HepG2 (cell line): ENCODE data around the gene HNRNPAB. TPM values are rescaled to one million over a fixed set of nuclear protein-coding genes. Genes with fewer than 3 reads are reported as not detected.

Experiments used
- ATAC-seq: fragments of 200-7000 bp; cut with Tn5 transposase; 3 replicates; pipeline ENCODE4 v1.9.1; 2020; ENCODE audit warnings: mild to moderate bottlenecking, moderate library complexity
- BruUV-seq: library from RNA; stranded (reverse); fragments of 400-500 nt; replicated peaks from 2 replicates; lab custom pipeline; 2021; lab: Mats Ljungman, UMichigan
- CTCF ChIA-PET: fragments of 300-600 bp; formaldehyde crosslinking; extraction: SDS; loops from one replicate; lab custom pipeline; 2021; ENCODE audit warnings: low total read pairs, inconsistent platforms, low intra/inter-chr PET ratio; lab: Yijun Ruan, JAX
- POLR2A ChIA-PET: fragments of 350-600 bp; sonication (Branson Sonifier 250); formaldehyde crosslinking; loops from one replicate; lab custom pipeline; 2020; ENCODE audit warnings: antibody characterized with exemption, inconsistent platforms; lab: Yijun Ruan, JAX
- DNase-seq: peaks from one replicate; pipeline ENCODE4 v3.0.0-alpha.2; 2015; ENCODE audit warnings: low spot score
- FAIRE-seq: peaks from 3 replicates; lab custom pipeline; 2011; peaks lifted over from hg19 to GRCh38; lab: Jason Lieb, UNC
- H2AFZ ChIP-seq: one replicate; pipeline ENCODE4 v1.6.1; 2011; ENCODE audit warnings: low read length, inconsistent platforms
- H3K27ac ChIP-seq: fragments of 300-600 bp; 3 replicates; pipeline ENCODE4 v1.8.0; 2011; ENCODE audit warnings: mixed run types, mild to moderate bottlenecking, mixed read lengths, low read length, inconsistent platforms; ENCODE audit not compliant: insufficient read depth; ENCODE audit errors: extremely low read length
- H3K27me3 ChIP-seq, 2 experiments: fragments of 200-600 bp in 1 of 2; 2 replicates in 1 of 2; 3 replicates in 1 of 2; pipeline versions ENCODE4 v1.6.0 to v1.8.0; 2011; ENCODE audit warnings: low read length in 2 of 2, mild to moderate bottlenecking in 2 of 2, moderate library complexity in 2 of 2, inconsistent platforms in 1 of 2; ENCODE audit not compliant: insufficient read depth in 2 of 2, control insufficient read depth in 1 of 2
- H3K36me3 ChIP-seq, 2 experiments: fragments of 200-600 bp in 1 of 2; replicated peaks in 1 of 2; 2 replicates in 1 of 2; 3 replicates in 1 of 2; pipeline versions ENCODE4 v1.5.1 to v1.8.0; 2011; ENCODE audit warnings: low read length in 2 of 2, inconsistent platforms in 1 of 2; ENCODE audit not compliant: insufficient read depth in 2 of 2, control insufficient read depth in 1 of 2
- H3K4me1 ChIP-seq: 2 replicates; pipeline ENCODE4 v1.5.1; 2012; ENCODE audit warnings: low read length, inconsistent platforms; ENCODE audit not compliant: insufficient read depth
- H3K4me2 ChIP-seq: 2 replicates; pipeline ENCODE4 v1.6.0; 2011; ENCODE audit warnings: low read depth, low read length, inconsistent platforms
- H3K4me3 ChIP-seq, 3 experiments: fragments of 200-600 bp in 1 of 3; sonication (generic), shearing (Covaris generic) in 1 of 3; replicated peaks in 1 of 3; 2 replicates each; pipeline ENCODE4 v1.5.1; 2011 to 2016; ENCODE audit warnings: low read length in 3 of 3, inconsistent platforms in 2 of 3, low read depth in 2 of 3, mild to moderate bottlenecking in 2 of 3, control low read depth in 1 of 3, mixed read lengths in 1 of 3; ENCODE audit not compliant: insufficient read depth in 1 of 3
- H3K79me2 ChIP-seq: one replicate; pipeline ENCODE4 v1.6.1; 2011; ENCODE audit warnings: low read length, inconsistent platforms; ENCODE audit not compliant: insufficient read depth
- H3K9ac ChIP-seq: 2 replicates; pipeline ENCODE4 v1.6.0; 2011; ENCODE audit warnings: mild to moderate bottlenecking, low read depth, low read length, inconsistent platforms; ENCODE audit not compliant: insufficient read depth
- H3K9me3 ChIP-seq: 2 replicates; pipeline ENCODE4 v1.5.1; 2012; ENCODE audit warnings: mild to moderate bottlenecking, low read length
- H4K20me1 ChIP-seq: 2 replicates; pipeline ENCODE4 v1.6.0; 2011; ENCODE audit warnings: inconsistent platforms, mild to moderate bottlenecking, low read length, moderate library complexity; ENCODE audit not compliant: insufficient read depth
- HMGXB3 ChIP-seq: sonication (generic); formaldehyde crosslinking; IDR thresholded peaks from 2 replicates; pipeline ENCODE4 v1.4.0; 2020; ENCODE audit warnings: missing genetic modification reagents, borderline replicate concordance
- RARA ChIP-seq: IDR thresholded peaks from 2 replicates; pipeline ENCODE4 v1.6.1; 2016; ENCODE audit warnings: missing genetic modification reagents, missing compliant biosample characterization
- TFAP4 ChIP-seq: sonication (generic); IDR thresholded peaks from 2 replicates; pipeline ENCODE4 v1.6.1; 2016; ENCODE audit warnings: low read depth, borderline replicate concordance
- WGBS: methylation state at CpG from one replicate; pipeline ENCODE4 v1.1.6; 2017; ENCODE audit warnings: low lambda C conversion rate; 5-methylcytosine and 5-hydroxymethylcytosine counted together
- in situ Hi-C: cut with HindIII; loops from 2 replicates; pipeline ENCODE4 v1.10.0; 2017; ENCODE audit warnings: low pct_unique_long_range_greater_than_20kb; ENCODE audit not compliant: extremely low pct_ligation_motif_present
- intact Hi-C: fragments of 100-400 bp; cut with micrococcal nuclease; formaldehyde crosslinking; loops from one replicate; pipeline ENCODE4 v1.10.0; 2022; ENCODE audit not compliant: unreplicated experiment
- polyA plus RNA-seq, 8 experiments: library from polyadenylated mRNA; depleted of rRNA in 3 of 8; stranded (reverse) in 7 of 8; unstranded in 1 of 8; fragments of >200 nt; fragmentation: Illumina TruSeq in 4 of 8; extraction: Trizol in 4 of 8; gene quantifications; 2 replicates each; pipeline versions ENCODE4 v1.2.1 to v1.2.3, GENCODE V29; 2011 to 2016; ENCODE audit warnings: low read depth in 4 of 8, missing spikeins in 1 of 8, mixed read lengths in 1 of 8; ENCODE audit not compliant: insufficient read depth in 1 of 8
- total RNA-seq, 5 experiments: library from RNA; depleted of rRNA; stranded (reverse); fragments of >200 nt; fragmentation: Illumina TruSeq; extraction: Trizol; gene quantifications; 2 replicates each; pipeline ENCODE4 v1.2.3, GENCODE V29; 2016; ENCODE audit warnings: low read depth in 1 of 5

HNRNPAB gene
- total and polyA plus RNA-seq, 2 of the 13 experiments (the other 11 are each of a cell fraction or from before 2014, with no cell fraction given), result 62.6 to 111 TPM

GRCh38 chr5:178201927-178202235, 2.5 kb upstream of the HNRNPAB start:
- no peak overlapping the region for H3K9ac ChIP-seq
- H2AFZ ChIP-seq, result no peak overlapping the region
- in situ Hi-C loops, result no loop called here
- peaks cover 0 to 9% of the 10 kb centered on the region in 2 experiments; a peak in 2 of 5 replicates for H3K36me3 ChIP-seq
- H3K9me3 ChIP-seq, result no peaks in the 10 kb centered on the region
- CTCF ChIA-PET, result no interaction called here
- H3K27me3 ChIP-seq, result peaks cover 0 to 7% of the 10 kb centered on the region in 2 experiments; a peak in 1 of 5 replicates
- FAIRE-seq (no peak), ATAC-seq (no peak), DNase-seq (peak; percentile 28)
- peaks cover 26% of the 10 kb centered on the region for H3K4me1 ChIP-seq
- peaks cover 17% of the 10 kb centered on the region for H4K20me1 ChIP-seq
- no peak overlapping the region for H3K4me3 ChIP-seq
- peak overlapping the region; percentile 42; the same call in 1 of the 2 replicates for H3K4me2 ChIP-seq
- no peak overlapping the region for H3K27ac ChIP-seq
- no CpG with 5 or more reads among the region's 2 CpGs for WGBS
- 0 out of 2 replicates have a peak, but pooled peaks have one; percentile 16 for TF ChIP-seq HMGXB3 (CRISPR knock-in tag)
- TF ChIP-seq RARA (CRISPR knock-in tag), result peak; percentile 46
- TF ChIP-seq TFAP4, result no peak
- BruUV-seq, result no TSS peak
- intact Hi-C loops, result no loop called here
- peaks cover 24% of the 10 kb centered on the region for H3K79me2 ChIP-seq
- POLR2A ChIA-PET, result no interaction called here
